Endothelial cell of umbilical vein (primary cell): ENCODE results near the gene SF3B4. TPM values are rescaled to one million over a fixed set of nuclear protein-coding genes. Genes with fewer than 3 reads are reported as not detected.

ENCODE experiments used
- BruUV-seq: library from RNA; stranded (reverse); fragments of 400-500 nt; replicated peaks from 2 replicates; lab custom pipeline; 2021; lab: Mats Ljungman, UMichigan
- CTCF ChIA-PET: fragments of 300-600, 350-600 bp; sonication (Branson Sonifier 250); formaldehyde crosslinking; loops from one replicate; lab custom pipeline; 2021; ENCODE audit warnings: antibody characterized with exemption, inconsistent platforms; lab: Charles Lee
- POLR2A ChIA-PET: fragments of 300-600, 350-600 bp; sonication (Branson Sonifier 250); formaldehyde crosslinking; loops from one replicate; lab custom pipeline; 2021; ENCODE audit warnings: antibody characterized with exemption, inconsistent platforms; lab: Charles Lee
- DNase-seq: peaks from one replicate; pipeline ENCODE4 v3.0.0-alpha.2; 2011; ENCODE audit warnings: low read depth, low spot score
- FAIRE-seq: peaks from 2 replicates; lab custom pipeline; 2011; peaks lifted over from hg19 to GRCh38; lab: Jason Lieb, UNC
- H2AFZ ChIP-seq: 2 replicates; pipeline ENCODE4 v1.6.0; 2012; ENCODE audit warnings: low read depth, low read length, control low read depth, inconsistent platforms
- H3K27ac ChIP-seq: 2 replicates; pipeline ENCODE4 v1.5.1; 2011; ENCODE audit warnings: low read depth, mild to moderate bottlenecking, control low read depth, low read length, moderate library complexity; ENCODE audit not compliant: insufficient read depth
- H3K27me3 ChIP-seq, 2 experiments: 2 replicates each; pipeline versions ENCODE4 v1.6.0 to v1.6.1; 2011; ENCODE audit warnings: low read length in 2 of 2, mixed read lengths in 1 of 2; ENCODE audit not compliant: control insufficient read depth in 2 of 2, insufficient read depth in 2 of 2
- H3K36me3 ChIP-seq, 2 experiments: 2 replicates in 1 of 2; 3 replicates in 1 of 2; pipeline ENCODE4 v1.5.1; 2011; ENCODE audit warnings: low read length in 2 of 2, mild to moderate bottlenecking in 1 of 2, moderate library complexity in 1 of 2; ENCODE audit not compliant: control insufficient read depth in 2 of 2, insufficient read depth in 2 of 2; ENCODE audit errors: extremely low read depth in 1 of 2
- H3K4me1 ChIP-seq: 3 replicates; pipeline ENCODE4 v1.5.1; 2011; ENCODE audit warnings: mild to moderate bottlenecking, low read length; ENCODE audit not compliant: control insufficient read depth, insufficient read depth; ENCODE audit errors: extremely low read depth
- H3K4me2 ChIP-seq: 2 replicates; pipeline ENCODE4 v1.6.1; 2011; ENCODE audit warnings: low read length, control low read depth, mixed read lengths; ENCODE audit not compliant: insufficient read depth
- H3K4me3 ChIP-seq, 3 experiments: fragments of 200-600 bp in 1 of 3; sonication (generic), shearing (Covaris generic) in 1 of 3; replicated peaks in 1 of 3; 2 replicates each; pipeline ENCODE4 v1.5.1; 2011 to 2016; ENCODE audit warnings: control low read depth in 3 of 3, low read length in 3 of 3, mild to moderate bottlenecking in 2 of 3, inconsistent platforms in 1 of 3, low read depth in 1 of 3, moderate library complexity in 1 of 3; ENCODE audit not compliant: insufficient read depth in 1 of 3
- H3K79me2 ChIP-seq: 2 replicates; pipeline ENCODE4 v1.6.0; 2012; ENCODE audit warnings: low read length, inconsistent platforms; ENCODE audit not compliant: control insufficient read depth, insufficient read depth
- H3K9ac ChIP-seq: replicated peaks from 2 replicates; pipeline ENCODE3; 2011; ENCODE audit warnings: low read length, control low read depth; ENCODE audit not compliant: insufficient read depth; ENCODE audit errors: extremely low read depth
- H3K9me1 ChIP-seq: replicated peaks from 3 replicates; pipeline ENCODE4 v1.6.0; 2011; ENCODE audit warnings: mild to moderate bottlenecking, low read length; ENCODE audit not compliant: control insufficient read depth, insufficient read depth; ENCODE audit errors: extremely low read depth
- H3K9me3 ChIP-seq: replicated peaks from 2 replicates; pipeline ENCODE4 v1.5.1; 2012; ENCODE audit warnings: low read length, inconsistent platforms; ENCODE audit not compliant: control insufficient read depth, insufficient read depth
- H4K20me1 ChIP-seq: replicated peaks from 2 replicates; pipeline ENCODE3; 2011; ENCODE audit warnings: mild to moderate bottlenecking, low read length; ENCODE audit not compliant: control insufficient read depth, insufficient read depth; ENCODE audit errors: extremely low read depth
- CTCF ChIP-seq, 2 donors: IDR thresholded peaks; 1 replicate in 1 of 2; 2 replicates in 1 of 2; pipeline ENCODE4 v1.5.1; 2011; ENCODE audit warnings: low read length in 2 of 2, mild to moderate bottlenecking in 2 of 2, moderate library complexity in 2 of 2, control low read depth in 1 of 2, inconsistent platforms in 1 of 2, low read depth in 1 of 2; ENCODE audit not compliant: insufficient read depth in 1 of 2; ENCODE audit errors: extremely low read depth in 1 of 2
- EZH2 ChIP-seq: IDR thresholded peaks from 2 replicates; pipeline ENCODE4 v1.6.1; 2012; ENCODE audit warnings: borderline replicate concordance, low read depth, mild to moderate bottlenecking, moderate library complexity, low read length, inconsistent platforms; ENCODE audit not compliant: severe bottlenecking
- FOS ChIP-seq: IDR thresholded peaks from 2 replicates; pipeline ENCODE4 v1.6.1; 2011; ENCODE audit warnings: mild to moderate bottlenecking, low read length, moderate library complexity, borderline replicate concordance; ENCODE audit not compliant: insufficient read depth
- GATA2 ChIP-seq: IDR thresholded peaks from 2 replicates; pipeline ENCODE4 v1.7.0; 2011; ENCODE audit warnings: low read depth, mild to moderate bottlenecking, moderate library complexity, mixed read lengths, low read length; ENCODE audit not compliant: insufficient read length, insufficient read depth
- JUN ChIP-seq: IDR thresholded peaks from 2 replicates; pipeline ENCODE4 v1.6.1; 2011; ENCODE audit warnings: borderline replicate concordance, low read depth; ENCODE audit not compliant: insufficient read length, insufficient read depth
- MAX ChIP-seq: IDR thresholded peaks from 2 replicates; pipeline ENCODE4 v1.6.1; 2011; ENCODE audit not compliant: insufficient read depth, insufficient read length
- MYC ChIP-seq: IDR thresholded peaks from one replicate; pipeline ENCODE4 v1.6.1; 2011; ENCODE audit warnings: mild to moderate bottlenecking, low read depth, low read length
- POLR2A ChIP-seq: IDR thresholded peaks from 2 replicates; pipeline ENCODE4 v1.6.1; 2012; ENCODE audit warnings: low read depth, mild to moderate bottlenecking, control low read depth, low read length
- POLR2AphosphoS5 ChIP-seq: IDR thresholded peaks from 2 replicates; pipeline ENCODE4 v1.6.1; 2012; ENCODE audit warnings: low read depth, mild to moderate bottlenecking, control low read depth, low read length, moderate library complexity; ENCODE audit not compliant: insufficient read depth
- dilution Hi-C: fragments of 300-500 bp; cut with MboI; formaldehyde crosslinking; loops from one replicate; pipeline ENCODE4 v1.15.0; 2019; ENCODE audit warnings: low sequenced_read_pairs; ENCODE audit not compliant: extremely low pct_ligation_motif_present
- intact Hi-C: fragments of 100-400 bp; cut with micrococcal nuclease; formaldehyde crosslinking; loops from one replicate; pipeline ENCODE4 v1.10.0; 2022
- polyA plus RNA-seq, 4 experiments: library from polyadenylated mRNA; depleted of rRNA in 3 of 4; stranded (reverse) in 3 of 4; unstranded in 1 of 4; fragments of >200 nt; gene quantifications; 2 replicates each; pipeline versions ENCODE4 v1.2.1 to v1.2.3, GENCODE V29; 2011 to 2012; ENCODE audit warnings: missing spikeins in 1 of 4
- total RNA-seq: library from RNA; stranded (reverse); gene quantifications from 2 replicates; pipeline ENCODE4 v1.2.3, GENCODE V29; 2021

SF3B4 gene
- total and polyA plus RNA-seq, 2 donors (not counting 3 experiments of a cell fraction or from before 2014, with no cell fraction given) = 62.7 to 74.4 TPM

- no TSS peak for BruUV-seq
- intact Hi-C loops = loop anchor here (1.0 to 2.0 kb wide), 8 partner anchors 10 to 298 kb away; partner anchors contain the start of genes BOLA1, SF3B4 and VPS45
- Histone ChIP-seq H3K4me3 (peak overlapping the region in 2 of 3 experiments; percentile 55 to 91), H2AFZ (peak overlapping the region; percentile 60), H3K79me2 (no peaks in the 10 kb centered on the region), H3K9me1 (no peaks in the 10 kb centered on the region), H3K36me3 (no peaks in the 10 kb centered on the region), H3K27ac (peak overlapping the region; percentile 97), H3K9ac (peak overlapping the region; percentile 99), H3K9me3 (no peaks in the 10 kb centered on the region), H3K4me2 (peak overlapping the region; percentile 85), H4K20me1 (no peaks in the 10 kb centered on the region), H3K27me3 (no peaks in the 10 kb centered on the region), H3K4me1 (peaks cover 16% of the 10 kb centered on the region)
- ChIA-PET CTCF (interaction anchor here (1.0 to 4.1 kb wide), 8 partner anchors 13 to 298 kb away, joined by 3 to 38 read pairs (median 6); no protein-coding TSS in a partner anchor), POLR2A (interaction anchor here (1.6 to 3.6 kb wide), 4 partner anchors 11 to 298 kb away, joined by 4 to 13 read pairs (median 6); partner anchors contain the start of genes BOLA1 and MTMR11)
- TF ChIP-seq MYC = no peak
- no peak for TF ChIP-seq FOS
- no peak for TF ChIP-seq MAX
- TF ChIP-seq JUN = no peak
- no peak for TF ChIP-seq CTCF (IDR thresholded peaks at IDR 0.05; ENCODE audit: extremely low read depth in 1 of 2, insufficient read depth in 1 of 2, low read depth in 1 of 2, low read length in 2 of 2)
- TF ChIP-seq POLR2AphosphoS5 = no peak
- TF ChIP-seq GATA2 = no peak
- TF ChIP-seq EZH2 = no peak
- no peak for TF ChIP-seq POLR2A
- no peak for FAIRE-seq
- DNase-seq = no peak
- dilution Hi-C loops = loop anchor here (25.0 kb wide), 1 partner anchor 148 kb away; no protein-coding TSS in a partner anchor
These were observed 38.7 kb downstream of the SF3B4 start for GRCh38 chr1:149888999-149889289.
